Hypothalamus (tissue), 51 donors: Measurements from ENCODE around the gene ALDH4A1.
A peak's percentile ranks its signal among the peaks of the same experiment; 100 is the strongest.
"Not testable (repeated sequence)": the region's sequence is repeated elsewhere in the genome, so short reads cannot be mapped to it uniquely, and the experiment has no call there.

ENCODE experiments used
- DNase-seq, 51 donors: peaks; one replicate each; lab custom pipeline; 2025; lab: John Stamatoyannopoulos, UW

The ALDH4A1 gene

GRCh38 chr1:18879791-18880309, 22.5 kb downstream of the ALDH4A1 start:
- DNase-seq, result no peak

- no peak for DNase-seq
Measured at GRCh38 chr1:18879215-18879790, 23.1 kb downstream of the ALDH4A1 start.

- no peak for DNase-seq
Measured at GRCh38 chr1:18878538-18879214, 23.7 kb downstream of the ALDH4A1 start.

- no peak for DNase-seq
Measured at GRCh38 chr1:18877282-18877681, 25.1 kb downstream of the ALDH4A1 start.

- no peak for DNase-seq
Measured at GRCh38 chr1:18876210-18876609, 26.1 kb downstream of the ALDH4A1 start.

- DNase-seq, result no peak
Measured at GRCh38 chr1:18875796-18876128, 26.6 kb downstream of the ALDH4A1 start.

- peak in 49 of 51 donors; percentile 15 to 86 (median 57) for DNase-seq
Measured at GRCh38 chr1:18875107-18875795, 27.1 kb downstream of the ALDH4A1 start.

- no peak for DNase-seq
Measured at GRCh38 chr1:18874600-18874999, 27.8 kb downstream of the ALDH4A1 start.

- DNase-seq, result no peak
Measured at GRCh38 chr1:18874036-18874435, 28.3 kb downstream of the ALDH4A1 start.

- DNase-seq, result no peak
Measured at GRCh38 chr1:18872071-18872611, 30.2 kb downstream of the ALDH4A1 start.

- DNase-seq, result no peak
Measured at GRCh38 chr1:18871401-18872070, 30.8 kb downstream of the ALDH4A1 start.

- no peak for DNase-seq
Measured at GRCh38 chr1:18870957-18871356, 31.4 kb downstream of the ALDH4A1 start.

GRCh38 chr1:18870595-18870865, 31.8 kb downstream of the ALDH4A1 start:
- not testable (repeated sequence) for DNase-seq

- DNase-seq, result no peak
Measured at GRCh38 chr1:18869847-18870594, 32.3 kb downstream of the ALDH4A1 start.

- DNase-seq, result peak in 7 of 51 donors; percentile 4 to 37 (median 15)
Measured at GRCh38 chr1:18868801-18869424, 33.4 kb downstream of the ALDH4A1 start.

- no peak for DNase-seq
Measured at GRCh38 chr1:18868354-18868753, 34.0 kb downstream of the ALDH4A1 start.

- DNase-seq, result no peak
Measured at GRCh38 chr1:18866846-18867245, 35.5 kb downstream of the ALDH4A1 start.

- DNase-seq, result no peak
Measured at GRCh38 chr1:18866314-18866713, 36.0 kb downstream of the ALDH4A1 start.

- DNase-seq, result no peak
Measured at GRCh38 chr1:18865176-18865575, 37.2 kb downstream of the ALDH4A1 start.

GRCh38 chr1:18861590-18861989, 40.8 kb downstream of the ALDH4A1 start:
- DNase-seq, result no peak
